IMR-90 (cell line): ENCODE data around the gene OAS3. TPM values are rescaled to one million over a fixed set of nuclear protein-coding genes. Genes with fewer than 3 reads are reported as not detected.

Experiments used
- ATAC-seq: fragments of 200-7000 bp; cut with Tn5 transposase; 2 replicates; pipeline ENCODE4 v1.9.1; 2020; ENCODE audit warnings: low read depth, mild to moderate bottlenecking, moderate library complexity
- BruUV-seq: library from RNA; stranded (reverse); fragments of 400-500 nt; replicated peaks from 2 replicates; lab custom pipeline; 2021; lab: Mats Ljungman, UMichigan
- CTCF ChIA-PET: fragments of 300-600 bp; formaldehyde crosslinking; extraction: SDS; loops from one replicate; lab custom pipeline; 2021; ENCODE audit warnings: antibody characterized with exemption; lab: Yijun Ruan, JAX
- POLR2A ChIA-PET: fragments of 300-600 bp; sonication (Branson Sonifier 250); formaldehyde crosslinking; loops from one replicate; lab custom pipeline; 2022; ENCODE audit warnings: antibody characterized with exemption; ENCODE audit not compliant: unreplicated experiment; lab: Charles Lee
- DNase-seq: peaks from one replicate; pipeline ENCODE4 v3.0.0; 2013
- H2AFZ ChIP-seq: replicated peaks from 2 replicates; pipeline ENCODE3; 2013; ENCODE audit warnings: low read length, mild to moderate bottlenecking; ENCODE audit not compliant: poor library complexity
- H2AK5ac ChIP-seq: 2 replicates; pipeline ENCODE4 v1.6.1; 2013; ENCODE audit warnings: low read depth, low read length, inconsistent platforms
- H2AK9ac ChIP-seq: replicated peaks from 2 replicates; pipeline ENCODE3; 2013; ENCODE audit warnings: mild to moderate bottlenecking, low read depth, low read length, moderate library complexity; ENCODE audit not compliant: poor library complexity
- H2BK120ac ChIP-seq: 2 replicates; pipeline ENCODE4 v1.6.1; 2013; ENCODE audit warnings: low read depth, low read length, inconsistent platforms
- H2BK15ac ChIP-seq: 3 replicates; pipeline ENCODE4 v1.6.1; 2013; ENCODE audit warnings: low read depth, low read length, inconsistent platforms
- H2BK20ac ChIP-seq: 2 replicates; pipeline ENCODE4 v1.6.1; 2013; ENCODE audit warnings: low read depth, mild to moderate bottlenecking, inconsistent platforms, low read length, moderate library complexity
- H2BK5ac ChIP-seq: 2 replicates; pipeline ENCODE4 v1.6.1; 2013; ENCODE audit warnings: mild to moderate bottlenecking, low read depth, low read length, inconsistent platforms; ENCODE audit not compliant: poor library complexity, severe bottlenecking
- H3K14ac ChIP-seq: replicated peaks from 2 replicates; pipeline ENCODE4 v1.6.1; 2013; ENCODE audit warnings: low read depth, low read length, inconsistent platforms
- H3K18ac ChIP-seq: 2 replicates; pipeline ENCODE4 v1.6.1; 2013; ENCODE audit warnings: low read depth, low read length, control low read depth
- H3K23ac ChIP-seq: 2 replicates; pipeline ENCODE4 v1.6.1; 2013; ENCODE audit warnings: low read depth, low read length, inconsistent platforms
- H3K27ac ChIP-seq: 2 replicates; pipeline ENCODE4 v1.5.1; 2013; ENCODE audit warnings: mild to moderate bottlenecking, control low read depth, low read length; ENCODE audit not compliant: insufficient read depth
- H3K27me3 ChIP-seq: 2 replicates; pipeline ENCODE4 v1.6.1; 2013; ENCODE audit warnings: low read length; ENCODE audit not compliant: control insufficient read depth, insufficient read depth
- H3K36me3 ChIP-seq: 2 replicates; pipeline ENCODE4 v1.6.1; 2013; ENCODE audit warnings: low read length, mixed read lengths; ENCODE audit not compliant: control insufficient read depth, insufficient read depth
- H3K4ac ChIP-seq: 2 replicates; pipeline ENCODE4 v1.6.1; 2013; ENCODE audit warnings: low read depth, low read length, inconsistent platforms
- H3K4me1 ChIP-seq: 2 replicates; pipeline ENCODE4 v1.6.1; 2013; ENCODE audit warnings: low read length, mixed read lengths; ENCODE audit not compliant: control insufficient read depth, insufficient read depth
- H3K4me2 ChIP-seq: 2 replicates; pipeline ENCODE4 v1.6.1; 2013; ENCODE audit warnings: low read depth, mild to moderate bottlenecking, control low read depth, low read length, moderate library complexity
- H3K4me3 ChIP-seq: 2 replicates; pipeline ENCODE4 v1.5.1; 2013; ENCODE audit warnings: low read depth, mild to moderate bottlenecking, control low read depth, low read length, moderate library complexity; ENCODE audit not compliant: insufficient read depth
- H3K56ac ChIP-seq: 2 replicates; pipeline ENCODE4 v1.6.1; 2013; ENCODE audit warnings: low read length, inconsistent platforms; ENCODE audit not compliant: insufficient read depth; ENCODE audit errors: extremely low read depth
- H3K79me1 ChIP-seq, 2 experiments: 2 replicates each; pipeline ENCODE4 v1.6.1; 2013; ENCODE audit warnings: low read length in 2 of 2, inconsistent platforms in 1 of 2, low read depth in 1 of 2
- H3K9ac ChIP-seq: 2 replicates; pipeline ENCODE4 v1.6.1; 2013; ENCODE audit warnings: low read depth, low read length, control low read depth
- H3K9me1 ChIP-seq: 2 replicates; pipeline ENCODE4 v1.6.1; 2013; ENCODE audit warnings: low read length, inconsistent platforms; ENCODE audit not compliant: insufficient read depth
- H3K9me3 ChIP-seq: 2 replicates; pipeline ENCODE4 v1.6.1; 2013; ENCODE audit warnings: low read length; ENCODE audit not compliant: control insufficient read depth, insufficient read depth
- H4K20me1 ChIP-seq: 2 replicates; pipeline ENCODE4 v1.6.1; 2013; ENCODE audit warnings: low read length, inconsistent platforms; ENCODE audit not compliant: insufficient read depth
- H4K5ac ChIP-seq: 2 replicates; pipeline ENCODE4 v1.6.1; 2013; ENCODE audit warnings: mild to moderate bottlenecking, low read depth, low read length, control low read depth
- H4K8ac ChIP-seq, 2 experiments: 2 replicates each; pipeline ENCODE4 v1.6.1; 2013; ENCODE audit warnings: low read depth in 2 of 2, low read length in 2 of 2, control low read depth in 1 of 2, inconsistent platforms in 1 of 2
- H4K91ac ChIP-seq: 2 replicates; pipeline ENCODE4 v1.6.1; 2013; ENCODE audit warnings: low read depth, low read length, inconsistent platforms; ENCODE audit not compliant: insufficient read depth
- BHLHE40 ChIP-seq: fragments of 150-350 bp; IDR thresholded peaks from 2 replicates; pipeline ENCODE4 v1.6.1; 2016; ENCODE audit warnings: mild to moderate bottlenecking, low read depth, low read length
- CEBPB ChIP-seq: IDR thresholded peaks from 2 replicates; pipeline ENCODE4 v1.6.1; 2012; ENCODE audit warnings: low read depth, low read length, improper control_type of control experiment
- CHD1 ChIP-seq: IDR thresholded peaks from 2 replicates; pipeline ENCODE4 v1.6.1; 2012; ENCODE audit warnings: low read depth, low read length, improper control_type of control experiment
- CTCF ChIP-seq: conservative IDR thresholded peaks from 2 replicates; pipeline ENCODE4 v1.5.1; 2012; ENCODE audit warnings: mild to moderate bottlenecking, low read depth, low read length, improper control_type of control experiment
- ELK1 ChIP-seq: fragments of 150-350 bp; IDR thresholded peaks from 2 replicates; pipeline ENCODE4 v1.6.1; 2016; ENCODE audit warnings: low read depth, mild to moderate bottlenecking, low read length, moderate library complexity, borderline replicate concordance
- MAFK ChIP-seq: IDR thresholded peaks from 2 replicates; pipeline ENCODE4 v1.6.1; 2012; ENCODE audit warnings: low read depth, low read length, improper control_type of control experiment
- MAZ ChIP-seq: IDR thresholded peaks from 2 replicates; pipeline ENCODE4 v1.6.1; 2012; ENCODE audit warnings: low read depth, mild to moderate bottlenecking, low read length, improper control_type of control experiment, moderate library complexity, borderline replicate concordance
- MXI1 ChIP-seq: IDR thresholded peaks from 2 replicates; pipeline ENCODE4 v1.6.1; 2012; ENCODE audit warnings: low read depth, mild to moderate bottlenecking, low read length, moderate library complexity, borderline replicate concordance
- NFE2L2 ChIP-seq: fragments of 150-350 bp; IDR thresholded peaks from 2 replicates; pipeline ENCODE4 v1.6.1; 2016; ENCODE audit warnings: low read depth, mild to moderate bottlenecking, low read length
- POLR2A ChIP-seq: IDR thresholded peaks from 2 replicates; pipeline ENCODE4 v1.6.1; 2012; ENCODE audit warnings: mild to moderate bottlenecking, low read depth, low read length
- RAD21 ChIP-seq: IDR thresholded peaks from 2 replicates; pipeline ENCODE4 v1.6.1; 2012; ENCODE audit warnings: low read length, improper control_type of control experiment
- RCOR1 ChIP-seq: IDR thresholded peaks from 2 replicates; pipeline ENCODE4 v1.6.1; 2012; ENCODE audit warnings: mild to moderate bottlenecking, low read length, improper control_type of control experiment; ENCODE audit not compliant: insufficient replicate concordance
- RFX5 ChIP-seq: IDR thresholded peaks from 2 replicates; pipeline ENCODE4 v1.8.0; 2012; ENCODE audit warnings: low read depth, mild to moderate bottlenecking, low read length, moderate library complexity
- SMC3 ChIP-seq: fragments of 150-350 bp; IDR thresholded peaks from 2 replicates; pipeline ENCODE4 v1.6.1; 2016; ENCODE audit warnings: low read depth, mild to moderate bottlenecking, antibody characterized with exemption, low read length, moderate library complexity
- USF2 ChIP-seq: fragments of 150-350 bp; IDR thresholded peaks from 2 replicates; pipeline ENCODE4 v1.6.1; 2017; ENCODE audit warnings: mild to moderate bottlenecking, antibody characterized with exemption, low read length, low read depth
- WGBS, 2 experiments: methylation state at CpG; one replicate each; pipeline versions ENCODE4 v1.1.5 to v1.1.7; 2013; ENCODE audit warnings: missing lambda C conversion rate in 2 of 2; ENCODE audit not compliant: insufficient read length in 1 of 2; ENCODE audit errors: extremely low coverage in 2 of 2; 5-methylcytosine and 5-hydroxymethylcytosine counted together
- dilution Hi-C: fragments of 300-500 bp; cut with HindIII; formaldehyde crosslinking; loops from one replicate; pipeline ENCODE4 v1.14.3; 2018; ENCODE audit warnings: low sequenced_read_pairs; ENCODE audit not compliant: unreplicated experiment
- in situ Hi-C: fragments of 300-500 bp; cut with MboI; formaldehyde crosslinking; loops from 3 replicates; pipeline ENCODE4 v1.14.3; 2019; ENCODE audit warnings: low sequenced_read_pairs, inconsistent platforms, mixed read lengths
- intact Hi-C: fragments of 100-400 bp; cut with micrococcal nuclease; formaldehyde crosslinking; loops from 2 replicates; pipeline ENCODE4 v1.10.0; 2022
- polyA plus RNA-seq, 3 experiments: library from polyadenylated mRNA; depleted of rRNA; stranded (reverse); fragments of >200 nt; gene quantifications; 2 replicates each; pipeline ENCODE4 v1.2.3, GENCODE V29; 2012; ENCODE audit warnings: low replicate concordance in 1 of 3
- total RNA-seq: library from RNA; depleted of rRNA; stranded (reverse); fragments of >200 nt; gene quantifications from 2 replicates; pipeline ENCODE4 v1.2.3, GENCODE V29; 2012

The OAS3 gene
- total and polyA plus RNA-seq, 2 of the 4 experiments (the other 2 are of a cell fraction): 4.1 to 7.8 TPM

- Histone ChIP-seq H3K18ac (no peak overlapping the region), H3K9ac (no peak overlapping the region), H4K8ac (no peak overlapping the region), H2BK20ac (no peak overlapping the region), H2AFZ (no peak overlapping the region), H4K5ac (no peak overlapping the region), H2BK5ac (no peak overlapping the region), H3K56ac (no peak overlapping the region), H4K91ac (no peak overlapping the region), H2BK15ac (no peak overlapping the region), H3K79me1 (no peaks in the 10 kb centered on the region), H3K4me2 (no peak overlapping the region), H3K23ac (no peak overlapping the region), H3K14ac (no peak overlapping the region), H2BK120ac (no peak overlapping the region), H3K36me3 (no peaks in the 10 kb centered on the region), H2AK9ac (no peak overlapping the region), H3K27ac (no peak overlapping the region), H2AK5ac (no peak overlapping the region), H3K4ac (no peak overlapping the region), H3K4me3 (no peak overlapping the region), H4K20me1 (no peaks in the 10 kb centered on the region), H3K27me3 (no peaks in the 10 kb centered on the region; the same call in none of the 2 replicates), H3K9me1 (peaks cover 3% of the 10 kb centered on the region; the same call in 1 of the 2 replicates), H3K4me1 (no peaks in the 10 kb centered on the region), H3K9me3 (no peaks in the 10 kb centered on the region)
- DNase-seq (no peak), ATAC-seq (no peak)
- WGBS, 2 experiments: 14% methylated on average over 2 of the region's 12 CpGs; no CpG with 5 or more reads in 1 of the 2 experiments
- BruUV-seq: no TSS peak
- in situ Hi-C loops: no loop called here
- ChIA-PET POLR2A (interaction anchor here (0.6 kb wide), 1 partner anchor 351 kb away, joined by 3 read pairs; no protein-coding TSS in a partner anchor), CTCF (no interaction called here)
- dilution Hi-C loops: no loop called here
- intact Hi-C loops: no loop called here
- TF ChIP-seq POLR2A (no peak), MXI1 (no peak), USF2 (no peak), RFX5 (no peak), MAZ (no peak), CTCF (no peak), BHLHE40 (no peak), RCOR1 (no peak), CHD1 (no peak), SMC3 (no peak), RAD21 (no peak), NFE2L2 (no peak), CEBPB (no peak), MAFK (no peak), ELK1 (no peak)
Observed at GRCh38 chr12:112998987-112999767, 60.9 kb downstream of the OAS3 start.
